ENCODE results near the gene WIPF1.

WIPF1 gene

GRCh38 chr2:174632841-174633622 lies 35.4 kb upstream of the WIPF1 start:
- H3K27ac ChIP-seq (ENCODE audit: low read depth, low read length) = no peak overlapping the region

GRCh38 chr2:174631009-174631981 lies 33.7 kb upstream of the WIPF1 start:
- H3K27me3 ChIP-seq (ENCODE audit: control insufficient read depth, insufficient read depth, low read length) = no peaks in the 10 kb centered on the region
- no peaks in the 10 kb centered on the region for H3K9me3 ChIP-seq (ENCODE audit: control insufficient read depth, insufficient read depth, low read depth, low read length)
- H3K9ac ChIP-seq (ENCODE audit: low read length) = no peak overlapping the region
- no peak overlapping the region for H3K4me3 ChIP-seq (ENCODE audit: low read depth, low read length)
- H3K4me1 ChIP-seq (ENCODE audit: control insufficient read depth, insufficient read depth, low read length) = peaks cover 17% of the 10 kb centered on the region; the same call in 1 of the 2 replicates
- no peaks in the 10 kb centered on the region for H3K36me3 ChIP-seq (ENCODE audit: control insufficient read depth, insufficient read depth, low read length)
- H3K27ac ChIP-seq (ENCODE audit: low read depth, low read length) = no peak overlapping the region

More at GRCh38 chr2:174632841-174633622, 35.4 kb upstream of the WIPF1 start:
- Histone ChIP-seq H3K4me3 (ENCODE audit: low read depth, low read length) (no peak overlapping the region), H3K4me1 (ENCODE audit: control insufficient read depth, insufficient read depth, low read length) (peaks cover 17% of the 10 kb centered on the region; the same call in 1 of the 2 replicates), H3K9ac (ENCODE audit: low read length) (no peak overlapping the region), H3K27me3 (ENCODE audit: control insufficient read depth, insufficient read depth, low read length) (no peaks in the 10 kb centered on the region), H3K36me3 (ENCODE audit: control insufficient read depth, insufficient read depth, low read length) (no peaks in the 10 kb centered on the region), H3K9me3 (ENCODE audit: control insufficient read depth, insufficient read depth, low read depth, low read length) (no peaks in the 10 kb centered on the region)

- no peak overlapping the region for H3K27ac ChIP-seq (ENCODE audit: low read depth, low read length)
- H3K9ac ChIP-seq (ENCODE audit: low read length) = no peak overlapping the region
- no peaks in the 10 kb centered on the region for H3K9me3 ChIP-seq (ENCODE audit: control insufficient read depth, insufficient read depth, low read depth, low read length)
- H3K4me1 ChIP-seq (ENCODE audit: control insufficient read depth, insufficient read depth, low read length) = peaks cover 17% of the 10 kb centered on the region; the same call in 1 of the 2 replicates
- no peaks in the 10 kb centered on the region for H3K27me3 ChIP-seq (ENCODE audit: control insufficient read depth, insufficient read depth, low read length)
- no peaks in the 10 kb centered on the region for H3K36me3 ChIP-seq (ENCODE audit: control insufficient read depth, insufficient read depth, low read length)
- H3K4me3 ChIP-seq (ENCODE audit: low read depth, low read length) = no peak overlapping the region
Observed at GRCh38 chr2:174630107-174630506, 32.5 kb upstream of the WIPF1 start.

GRCh38 chr2:174629506-174629905 lies 31.9 kb upstream of the WIPF1 start:
- H3K9me3 ChIP-seq (ENCODE audit: control insufficient read depth, insufficient read depth, low read depth, low read length) = no peaks in the 10 kb centered on the region
- H3K4me3 ChIP-seq (ENCODE audit: low read depth, low read length) = no peak overlapping the region
- H3K9ac ChIP-seq (ENCODE audit: low read length) = no peak overlapping the region
- no peaks in the 10 kb centered on the region for H3K27me3 ChIP-seq (ENCODE audit: control insufficient read depth, insufficient read depth, low read length)
- H3K36me3 ChIP-seq (ENCODE audit: control insufficient read depth, insufficient read depth, low read length) = no peaks in the 10 kb centered on the region
- peaks cover 13% of the 10 kb centered on the region; the same call in 1 of the 2 replicates for H3K4me1 ChIP-seq (ENCODE audit: control insufficient read depth, insufficient read depth, low read length)
- H3K27ac ChIP-seq (ENCODE audit: low read depth, low read length) = no peak overlapping the region

- Histone ChIP-seq H3K4me1 (ENCODE audit: control insufficient read depth, insufficient read depth, low read length) (peaks cover 5% of the 10 kb centered on the region; the same call in 1 of the 2 replicates), H3K9me3 (ENCODE audit: control insufficient read depth, insufficient read depth, low read depth, low read length) (no peaks in the 10 kb centered on the region), H3K9ac (ENCODE audit: low read length) (no peak overlapping the region), H3K27me3 (ENCODE audit: control insufficient read depth, insufficient read depth, low read length) (no peaks in the 10 kb centered on the region), H3K4me3 (ENCODE audit: low read depth, low read length) (no peak overlapping the region), H3K36me3 (ENCODE audit: control insufficient read depth, insufficient read depth, low read length) (no peaks in the 10 kb centered on the region), H3K27ac (ENCODE audit: low read depth, low read length) (no peak overlapping the region)
Observed at GRCh38 chr2:174628528-174629169, 31.0 kb upstream of the WIPF1 start.

GRCh38 chr2:174627216-174627615 lies 29.6 kb upstream of the WIPF1 start:
- H3K36me3 ChIP-seq (ENCODE audit: control insufficient read depth, insufficient read depth, low read length) = no peaks in the 10 kb centered on the region
- H3K9me3 ChIP-seq (ENCODE audit: control insufficient read depth, insufficient read depth, low read depth, low read length) = no peaks in the 10 kb centered on the region
- no peak overlapping the region for H3K27ac ChIP-seq (ENCODE audit: low read depth, low read length)
- H3K4me1 ChIP-seq (ENCODE audit: control insufficient read depth, insufficient read depth, low read length) = no peaks in the 10 kb centered on the region
- no peak overlapping the region for H3K9ac ChIP-seq (ENCODE audit: low read length)
- no peak overlapping the region for H3K4me3 ChIP-seq (ENCODE audit: low read depth, low read length)
- no peaks in the 10 kb centered on the region for H3K27me3 ChIP-seq (ENCODE audit: control insufficient read depth, insufficient read depth, low read length)

- Histone ChIP-seq H3K27me3 (ENCODE audit: control insufficient read depth, insufficient read depth, low read length) (no peaks in the 10 kb centered on the region), H3K9ac (ENCODE audit: low read length) (no peak overlapping the region), H3K27ac (ENCODE audit: low read depth, low read length) (no peak overlapping the region), H3K4me3 (ENCODE audit: low read depth, low read length) (no peak overlapping the region), H3K9me3 (ENCODE audit: control insufficient read depth, insufficient read depth, low read depth, low read length) (no peaks in the 10 kb centered on the region), H3K4me1 (ENCODE audit: control insufficient read depth, insufficient read depth, low read length) (no peaks in the 10 kb centered on the region), H3K36me3 (ENCODE audit: control insufficient read depth, insufficient read depth, low read length) (no peaks in the 10 kb centered on the region)
Observed at GRCh38 chr2:174624895-174625430, 27.4 kb upstream of the WIPF1 start.

- Histone ChIP-seq H3K4me1 (ENCODE audit: control insufficient read depth, insufficient read depth, low read length) (no peaks in the 10 kb centered on the region), H3K27ac (ENCODE audit: low read depth, low read length) (no peak overlapping the region), H3K27me3 (ENCODE audit: control insufficient read depth, insufficient read depth, low read length) (no peaks in the 10 kb centered on the region)
Observed at GRCh38 chr2:174623690-174624089, 26.1 kb upstream of the WIPF1 start.

GRCh38 chr2:174623106-174623637 lies 25.6 kb upstream of the WIPF1 start:
- Histone ChIP-seq H3K4me1 (ENCODE audit: control insufficient read depth, insufficient read depth, low read length) (no peaks in the 10 kb centered on the region), H3K36me3 (ENCODE audit: control insufficient read depth, insufficient read depth, low read length) (no peaks in the 10 kb centered on the region), H3K9ac (ENCODE audit: low read length) (no peak overlapping the region), H3K27ac (ENCODE audit: low read depth, low read length) (no peak overlapping the region), H3K27me3 (ENCODE audit: control insufficient read depth, insufficient read depth, low read length) (no peaks in the 10 kb centered on the region), H3K9me3 (ENCODE audit: control insufficient read depth, insufficient read depth, low read depth, low read length) (no peaks in the 10 kb centered on the region), H3K4me3 (ENCODE audit: low read depth, low read length) (no peak overlapping the region)

More at GRCh38 chr2:174623690-174624089, 26.1 kb upstream of the WIPF1 start:
- H3K4me3 ChIP-seq (ENCODE audit: low read depth, low read length) = no peak overlapping the region
- no peaks in the 10 kb centered on the region for H3K36me3 ChIP-seq (ENCODE audit: control insufficient read depth, insufficient read depth, low read length)
- no peaks in the 10 kb centered on the region for H3K9me3 ChIP-seq (ENCODE audit: control insufficient read depth, insufficient read depth, low read depth, low read length)
- H3K9ac ChIP-seq (ENCODE audit: low read length) = no peak overlapping the region

GRCh38 chr2:174621323-174621722 lies 23.7 kb upstream of the WIPF1 start:
- Histone ChIP-seq H3K4me1 (ENCODE audit: control insufficient read depth, insufficient read depth, low read length) (no peaks in the 10 kb centered on the region), H3K9ac (ENCODE audit: low read length) (no peak overlapping the region), H3K36me3 (ENCODE audit: control insufficient read depth, insufficient read depth, low read length) (no peaks in the 10 kb centered on the region), H3K4me3 (ENCODE audit: low read depth, low read length) (no peak overlapping the region), H3K27me3 (ENCODE audit: control insufficient read depth, insufficient read depth, low read length) (no peaks in the 10 kb centered on the region), H3K9me3 (ENCODE audit: control insufficient read depth, insufficient read depth, low read depth, low read length) (no peaks in the 10 kb centered on the region), H3K27ac (ENCODE audit: low read depth, low read length) (no peak overlapping the region)

Measured in HUES6 (cell line).